ENCODE results near the gene PSMC3. TPM values are rescaled to one million over a fixed set of nuclear protein-coding genes. Genes with fewer than 3 reads are reported as not detected.

PSMC3 gene
- total RNA-seq, 3 donors from 2014 or later, result 98.5 to 168 (median 144) TPM

- intact Hi-C loops (cut with DNase I; ENCODE audit: low total_unique reads), result no loop called here
- Histone ChIP-seq H3K27ac (no peak overlapping the region), H3K4me3 (peak overlapping the region; percentile 24 to 51 (median 44)), H3K36me3 (no peaks in the 10 kb centered on the region), H3K9me3 (no peaks in the 10 kb centered on the region), H3K27me3 (no peaks in the 10 kb centered on the region), H3K4me1 (no peaks in the 10 kb centered on the region)
- TF ChIP-seq POLR2AphosphoS5 (IDR thresholded peaks at IDR 0.05) (no peak), CTCF (IDR thresholded peaks at IDR 0.05) (no peak)
- no peak for DNase-seq (ENCODE audit: low spot score in 2 of 2)
Measured at GRCh38 chr11:47375546-47376085, 50.6 kb downstream of the PSMC3 start.

GRCh38 chr11:47375020-47375419 is 51.2 kb downstream of the PSMC3 start:
- TF ChIP-seq POLR2A (IDR thresholded peaks at IDR 0.05) (no peak), CTCF (IDR thresholded peaks at IDR 0.05) (no peak), POLR2AphosphoS5 (IDR thresholded peaks at IDR 0.05) (no peak)
- Histone ChIP-seq H3K4me3 (peak overlapping the region in 1 of 3 donors; percentile 44), H3K9me3 (no peaks in the 10 kb centered on the region), H3K36me3 (no peaks in the 10 kb centered on the region), H3K27me3 (no peaks in the 10 kb centered on the region), H3K27ac (no peak overlapping the region), H3K4me1 (no peaks in the 10 kb centered on the region)
- DNase-seq (ENCODE audit: low spot score in 2 of 2), result no peak
- intact Hi-C loops (cut with DNase I; ENCODE audit: low total_unique reads), result no loop called here

- no peak overlapping the region for H3K27ac ChIP-seq
- DNase-seq (ENCODE audit: low spot score in 2 of 2), result no peak
- no peaks in the 10 kb centered on the region for H3K4me1 ChIP-seq
Measured at GRCh38 chr11:47374720-47375019, 51.6 kb downstream of the PSMC3 start.

GRCh38 chr11:47373876-47374719 is 52.1 kb downstream of the PSMC3 start:
- Histone ChIP-seq H3K4me1 (no peaks in the 10 kb centered on the region), H3K9me3 (no peaks in the 10 kb centered on the region), H3K36me3 (no peaks in the 10 kb centered on the region), H3K4me3 (no peak overlapping the region), H3K27me3 (no peaks in the 10 kb centered on the region), H3K27ac (no peak overlapping the region)
- intact Hi-C loops (cut with DNase I; ENCODE audit: low total_unique reads), result no loop called here
- peak; percentile 88 to 92 (median 91) for TF ChIP-seq CTCF (IDR thresholded peaks at IDR 0.05)
- no peak for TF ChIP-seq POLR2A (IDR thresholded peaks at IDR 0.05)
- DNase-seq (ENCODE audit: low spot score in 2 of 2), result peak; percentile 55 to 76

More at GRCh38 chr11:47374720-47375019, 51.6 kb downstream of the PSMC3 start:
- Histone ChIP-seq H3K4me3 (no peak overlapping the region), H3K27me3 (no peaks in the 10 kb centered on the region), H3K36me3 (no peaks in the 10 kb centered on the region), H3K9me3 (no peaks in the 10 kb centered on the region)
- TF ChIP-seq CTCF (IDR thresholded peaks at IDR 0.05) (no peak), POLR2A (IDR thresholded peaks at IDR 0.05) (no peak), POLR2AphosphoS5 (IDR thresholded peaks at IDR 0.05) (no peak)
- intact Hi-C loops (cut with DNase I; ENCODE audit: low total_unique reads), result no loop called here

- H3K36me3 ChIP-seq, result no peaks in the 10 kb centered on the region
- no peaks in the 10 kb centered on the region for H3K27me3 ChIP-seq
- H3K9me3 ChIP-seq, result no peaks in the 10 kb centered on the region
- intact Hi-C loops (cut with DNase I; ENCODE audit: low total_unique reads), result no loop called here
- H3K4me1 ChIP-seq, result no peaks in the 10 kb centered on the region
- TF ChIP-seq POLR2AphosphoS5 (IDR thresholded peaks at IDR 0.05), result no peak
- TF ChIP-seq POLR2A (IDR thresholded peaks at IDR 0.05), result no peak
- H3K27ac ChIP-seq, result no peak overlapping the region
- no peak overlapping the region for H3K4me3 ChIP-seq
- DNase-seq (ENCODE audit: low spot score in 2 of 2), result no peak
Measured at GRCh38 chr11:47372422-47372821, 53.8 kb downstream of the PSMC3 start.

Data from breast epithelium (tissue), 4 donors.